Embryonic facial prominence (tissue), 1 donor: ENCODE results near the gene KANSL1L.

Experiments
- DNase-seq: peaks from one replicate; pipeline ENCODE4 v3.0.0-alpha.2; 2016; ENCODE audit errors: extremely low spot score

Gene KANSL1L

DNA sequence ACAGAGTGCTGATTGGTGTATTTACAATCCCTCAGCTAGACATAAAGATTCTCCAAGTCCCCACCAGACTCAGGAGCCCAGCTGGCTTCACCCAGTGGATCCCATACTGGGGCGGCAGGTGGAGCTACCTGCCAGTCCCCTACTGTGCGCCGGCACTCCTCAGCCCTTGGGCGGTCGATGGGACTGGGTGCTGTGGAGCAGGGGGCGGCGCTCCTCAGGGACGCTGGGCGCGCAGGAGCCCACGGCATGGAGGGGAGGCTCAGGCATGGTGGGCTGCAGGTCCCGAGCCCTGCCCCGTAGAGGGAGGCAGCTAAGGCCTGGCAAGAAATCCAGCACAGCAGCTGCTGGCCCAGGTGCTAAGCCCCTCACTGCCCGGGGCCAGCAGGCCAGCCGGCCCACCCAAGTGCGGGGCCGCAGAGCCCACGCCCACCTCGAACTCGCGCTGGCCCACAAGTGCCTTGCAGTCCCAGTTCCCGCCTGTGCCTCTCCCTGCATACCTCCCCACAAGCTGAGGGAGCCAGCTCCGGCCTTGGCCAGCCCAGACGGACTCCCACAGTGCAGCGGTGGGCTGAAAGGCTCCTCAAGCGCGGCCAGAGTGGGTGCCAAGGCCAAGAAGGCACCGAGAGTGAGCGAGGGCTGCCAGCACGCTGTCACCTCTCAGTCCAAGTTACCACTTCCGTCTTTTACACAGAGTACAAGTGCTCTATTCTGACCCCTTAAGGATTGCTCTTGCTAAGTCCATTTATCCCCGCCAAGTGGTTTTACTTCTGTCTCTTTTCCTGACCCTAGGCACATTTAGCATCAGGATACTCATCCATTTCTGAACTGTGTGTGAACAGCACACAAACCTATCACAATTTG, 170.5 kb downstream of the KANSL1L start:
- DNase-seq: no peak

DNA sequence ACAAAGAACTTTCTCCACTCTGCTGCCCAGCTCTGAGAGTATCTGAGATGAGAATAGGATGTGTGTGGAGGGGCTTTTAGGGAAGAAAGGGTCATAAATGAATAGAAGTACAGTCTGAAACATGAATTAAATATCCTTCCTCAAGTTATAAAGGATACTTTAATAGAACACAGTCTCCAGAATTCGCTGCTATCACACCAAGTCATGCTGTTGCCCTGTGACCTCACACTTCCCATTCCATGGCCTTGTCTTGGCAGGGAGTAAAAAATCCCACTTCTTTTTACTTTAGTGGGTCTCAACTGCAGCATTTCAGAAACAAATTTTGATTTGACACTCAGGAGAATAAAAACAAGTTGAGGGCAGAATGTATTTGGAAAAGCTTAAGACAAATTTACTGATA, 172.6 kb downstream of the KANSL1L start:
- DNase-seq: no peak

- DNase-seq: no peak
These were observed 177.2 kb downstream of the KANSL1L start for GRCh38 chr2:209993968-209994367.

DNA sequence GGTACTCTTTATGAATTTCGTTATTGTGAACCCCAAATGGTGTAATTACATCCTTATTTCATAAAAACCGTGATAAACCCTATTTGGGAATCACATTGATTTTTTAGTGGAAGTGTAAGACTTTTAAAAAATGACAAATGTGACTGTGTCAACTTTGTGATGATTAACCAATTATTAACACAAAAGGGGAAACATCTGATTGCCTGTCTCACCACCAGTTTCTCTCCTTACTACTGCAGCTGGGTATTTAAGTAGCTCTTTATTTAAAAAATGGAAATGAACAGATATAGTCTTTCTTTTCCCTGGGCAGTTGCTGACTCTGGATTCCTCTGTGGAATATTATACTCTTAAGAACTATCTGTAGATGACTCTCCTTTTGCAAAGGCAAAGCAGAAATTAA, 180.4 kb downstream of the KANSL1L start:
- no peak for DNase-seq

DNA sequence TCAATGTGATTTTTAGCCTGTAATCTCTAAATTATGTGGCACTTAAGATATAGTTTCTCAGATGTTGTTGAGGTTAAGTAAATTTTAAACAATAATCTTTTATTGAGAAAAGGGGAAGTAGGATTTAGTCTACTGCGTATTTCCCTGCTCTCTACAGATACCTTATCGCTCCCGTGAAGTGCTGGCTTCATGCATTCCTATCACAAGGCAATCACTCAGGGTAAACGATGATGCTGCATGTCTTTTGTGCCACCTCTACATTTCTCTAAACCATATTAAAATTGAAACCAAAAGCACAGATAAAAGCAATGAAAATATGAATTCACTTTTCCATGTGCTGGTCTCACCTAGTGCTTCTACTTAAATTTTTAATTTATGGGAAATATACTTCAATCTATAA, 183.2 kb downstream of the KANSL1L start:
- no peak for DNase-seq

DNA sequence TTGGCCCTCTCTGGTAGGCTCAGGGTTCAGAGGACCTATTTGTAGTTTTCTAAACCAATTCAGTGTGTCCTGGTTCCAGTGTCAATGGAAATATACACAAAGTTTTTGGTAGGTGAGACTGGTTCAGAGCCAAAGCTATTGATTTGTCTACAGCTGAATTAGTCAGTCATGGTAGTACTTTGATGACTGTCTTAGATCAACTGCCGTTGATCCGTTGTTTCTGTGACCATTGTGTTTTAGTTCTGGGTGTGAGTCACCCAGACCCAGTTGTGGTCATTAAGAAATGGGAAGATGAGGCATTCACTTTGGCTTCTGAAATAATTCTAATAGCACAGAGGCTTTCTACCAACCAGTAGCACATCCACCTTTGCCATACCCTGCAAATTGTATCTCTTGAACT, 184.8 kb downstream of the KANSL1L start:
- DNase-seq: no peak

DNA sequence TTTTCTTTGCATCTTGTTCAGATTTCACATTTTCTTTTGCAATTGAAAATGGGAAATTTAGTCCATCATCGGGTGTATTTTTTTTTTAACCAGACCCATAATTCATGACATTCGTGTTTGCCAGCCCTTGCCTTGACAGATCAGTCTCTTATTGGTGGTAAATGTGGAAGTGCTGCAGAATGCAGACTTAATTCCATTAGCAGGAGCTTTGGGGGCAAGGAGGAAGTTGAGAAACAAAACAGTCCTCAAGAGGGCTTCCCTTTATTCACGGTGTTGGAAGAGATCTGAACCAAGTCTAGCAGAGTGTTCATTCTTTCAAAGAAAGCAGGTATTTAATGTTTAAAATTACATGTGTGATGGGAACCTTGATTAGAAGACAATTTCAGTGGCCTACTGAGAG, 185.3 kb downstream of the KANSL1L start:
- no peak for DNase-seq

DNA sequence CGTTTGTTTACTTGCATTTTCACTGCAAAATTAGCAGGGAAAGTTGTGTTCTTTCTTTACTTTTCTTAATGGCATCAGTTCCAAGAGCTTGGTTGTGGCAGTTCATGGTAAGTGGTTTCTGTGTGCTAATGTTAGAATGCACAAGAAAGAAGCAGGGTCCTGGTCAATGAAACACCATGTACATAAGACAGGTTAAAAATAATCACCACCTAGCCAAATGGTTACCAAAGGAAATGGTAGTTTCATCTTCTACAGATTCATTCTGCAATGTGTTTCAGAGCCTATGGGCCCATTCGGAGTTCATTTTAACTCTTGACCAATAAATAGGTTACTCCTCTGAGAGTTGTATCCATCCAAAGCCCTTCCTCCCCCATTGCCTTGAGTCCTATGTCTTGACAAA, 186.9 kb downstream of the KANSL1L start:
- no peak for DNase-seq

- DNase-seq: no peak
These were observed 193.6 kb downstream of the KANSL1L start for GRCh38 chr2:209977386-209978239.

GRCh38 chr2:209976698-209977385, 194.4 kb downstream of the KANSL1L start:
- no peak for DNase-seq

DNA sequence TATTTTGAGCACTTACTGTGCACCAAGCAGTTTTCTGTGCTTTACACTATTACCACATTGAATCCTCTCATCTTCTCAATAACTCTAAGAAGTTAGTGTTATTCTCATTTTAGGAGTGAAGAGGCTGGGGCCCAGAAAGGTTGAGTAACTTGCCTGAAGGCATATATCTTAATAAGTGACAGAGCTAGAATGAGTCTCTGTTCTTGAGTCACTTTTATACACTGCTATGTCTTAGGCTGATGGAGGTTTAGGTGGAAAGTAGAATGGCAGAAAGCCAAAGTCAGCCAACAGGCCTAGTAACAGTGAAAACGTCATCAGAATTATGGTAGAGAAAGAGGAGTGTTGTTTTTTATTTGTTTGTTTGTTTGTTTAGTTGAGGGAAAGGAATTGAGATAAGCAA, 196.6 kb downstream of the KANSL1L start:
- no peak for DNase-seq

DNA sequence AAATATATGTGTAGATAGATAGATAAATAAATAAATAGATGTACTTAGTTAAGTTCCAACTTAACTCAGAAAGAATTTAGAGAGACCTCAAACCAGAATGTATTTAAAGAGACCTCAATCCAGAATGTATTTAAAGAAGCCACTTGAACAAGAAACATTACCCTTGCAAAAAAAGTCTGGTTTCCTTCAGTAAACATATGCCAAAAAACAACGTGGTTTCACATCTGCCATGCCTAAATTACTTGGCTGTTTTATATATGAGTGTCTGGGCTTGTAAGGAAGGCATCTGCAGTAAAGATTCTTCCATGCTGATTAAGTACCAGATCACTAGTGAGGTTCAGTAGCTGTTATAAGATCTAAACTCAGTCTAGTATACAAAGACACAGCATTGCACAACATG, 197.9 kb downstream of the KANSL1L start:
- no peak for DNase-seq
